OCI-LY1 (cell line): ENCODE data around the gene SHROOM2.

Source experiments
- EZH2 ChIP-seq: fragments of 200-600 bp; sonication (generic), shearing (Covaris generic); IDR thresholded peaks from 2 replicates; pipeline ENCODE4 v1.8.0; 2017; ENCODE audit warnings: borderline replicate concordance, mixed run types, mild to moderate bottlenecking, antibody characterized with exemption, low read length, moderate library complexity, mixed read lengths
- TF ChIP-seq, protein P1 (sequence below): fragments of 200-600 bp; sonication (generic), shearing (Covaris generic); IDR thresholded peaks from 2 replicates; pipeline ENCODE4 v1.5.1; 2017; ENCODE audit warnings: mild to moderate bottlenecking, antibody characterized with exemption, low read length, moderate library complexity, mixed read lengths

DNA sequence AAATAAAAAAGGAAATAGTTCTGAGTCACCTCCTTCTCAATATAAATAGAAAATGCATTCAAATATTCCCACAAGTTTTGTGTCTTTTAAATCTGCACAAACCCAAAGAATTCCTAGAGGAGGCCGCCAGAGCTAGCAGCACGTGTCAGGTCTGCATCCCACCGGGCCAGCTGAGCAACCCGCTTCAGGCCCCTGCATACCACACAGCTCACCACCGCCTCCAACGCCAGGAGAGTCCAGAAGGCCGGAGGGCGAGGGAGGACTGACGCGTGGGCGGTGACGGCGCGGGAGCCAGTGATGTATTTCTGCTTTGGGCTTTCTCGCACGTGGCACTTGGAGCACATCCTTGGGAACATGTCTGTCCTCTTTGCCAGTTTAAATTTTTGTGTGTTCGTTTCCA is 119.1 kb downstream of the SHROOM2 start:
- TF ChIP-seq, protein P1, sequence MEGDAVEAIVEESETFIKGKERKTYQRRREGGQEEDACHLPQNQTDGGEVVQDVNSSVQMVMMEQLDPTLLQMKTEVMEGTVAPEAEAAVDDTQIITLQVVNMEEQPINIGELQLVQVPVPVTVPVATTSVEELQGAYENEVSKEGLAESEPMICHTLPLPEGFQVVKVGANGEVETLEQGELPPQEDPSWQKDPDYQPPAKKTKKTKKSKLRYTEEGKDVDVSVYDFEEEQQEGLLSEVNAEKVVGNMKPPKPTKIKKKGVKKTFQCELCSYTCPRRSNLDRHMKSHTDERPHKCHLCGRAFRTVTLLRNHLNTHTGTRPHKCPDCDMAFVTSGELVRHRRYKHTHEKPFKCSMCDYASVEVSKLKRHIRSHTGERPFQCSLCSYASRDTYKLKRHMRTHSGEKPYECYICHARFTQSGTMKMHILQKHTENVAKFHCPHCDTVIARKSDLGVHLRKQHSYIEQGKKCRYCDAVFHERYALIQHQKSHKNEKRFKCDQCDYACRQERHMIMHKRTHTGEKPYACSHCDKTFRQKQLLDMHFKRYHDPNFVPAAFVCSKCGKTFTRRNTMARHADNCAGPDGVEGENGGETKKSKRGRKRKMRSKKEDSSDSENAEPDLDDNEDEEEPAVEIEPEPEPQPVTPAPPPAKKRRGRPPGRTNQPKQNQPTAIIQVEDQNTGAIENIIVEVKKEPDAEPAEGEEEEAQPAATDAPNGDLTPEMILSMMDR: no peak
- TF ChIP-seq EZH2: no peak
